TTC549 (cell line): ENCODE measurements around the gene ARMH1.

Source experiments
- FAIRE-seq: peaks from 2 replicates; lab custom pipeline; 2012; peaks lifted over from hg19 to GRCh38; lab: Jason Lieb, UNC

Gene ARMH1

DNA sequence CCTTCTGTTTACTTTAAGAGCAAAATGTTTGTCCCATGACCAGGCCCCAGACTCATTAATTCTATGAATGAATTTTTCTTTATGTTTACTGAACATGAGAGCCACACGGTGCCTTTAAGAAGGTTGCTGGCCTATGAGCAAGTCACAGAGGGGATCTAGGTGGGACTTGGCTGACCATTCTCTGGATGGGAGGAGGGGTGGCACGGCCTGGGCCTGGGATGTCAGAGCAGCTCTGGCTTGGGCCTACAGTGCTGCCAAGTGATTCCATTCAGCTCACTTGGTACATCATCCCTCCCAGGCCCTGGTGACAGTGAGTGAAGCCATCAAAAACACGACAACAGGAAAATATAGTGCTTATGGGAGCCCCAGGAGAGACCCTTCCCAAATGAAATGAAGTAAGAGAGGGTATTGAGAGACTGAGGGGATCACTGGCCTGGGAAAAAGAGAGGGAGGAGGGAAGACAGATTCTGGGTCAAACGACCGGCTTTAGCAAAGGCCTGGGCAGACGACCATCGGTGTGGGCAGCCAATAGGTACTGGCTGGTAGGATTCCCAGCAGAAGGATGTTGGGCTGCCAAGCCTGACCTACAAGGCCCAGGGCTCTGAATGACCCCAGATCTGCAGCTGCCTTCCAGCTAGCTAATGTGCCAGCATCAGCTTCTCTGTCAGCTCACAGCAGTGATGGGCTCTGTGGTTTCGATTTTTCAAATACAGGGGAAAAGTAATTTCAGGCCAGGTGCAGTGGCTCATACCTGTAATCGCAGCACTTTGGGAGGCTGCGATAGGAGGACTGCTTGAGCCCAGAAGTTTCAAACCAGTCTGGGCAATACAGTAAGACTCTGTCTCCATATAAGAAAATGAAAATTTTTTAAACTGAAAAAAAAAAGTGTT is 3.5 kb upstream of the ARMH1 start:
- FAIRE-seq: no peak

- no peak for FAIRE-seq
These were observed 2.1 kb upstream of the ARMH1 start for GRCh38 chr1:44672254-44672955.

- FAIRE-seq: no peak
These were observed 1.4 kb upstream of the ARMH1 start for GRCh38 chr1:44672961-44673674.

DNA sequence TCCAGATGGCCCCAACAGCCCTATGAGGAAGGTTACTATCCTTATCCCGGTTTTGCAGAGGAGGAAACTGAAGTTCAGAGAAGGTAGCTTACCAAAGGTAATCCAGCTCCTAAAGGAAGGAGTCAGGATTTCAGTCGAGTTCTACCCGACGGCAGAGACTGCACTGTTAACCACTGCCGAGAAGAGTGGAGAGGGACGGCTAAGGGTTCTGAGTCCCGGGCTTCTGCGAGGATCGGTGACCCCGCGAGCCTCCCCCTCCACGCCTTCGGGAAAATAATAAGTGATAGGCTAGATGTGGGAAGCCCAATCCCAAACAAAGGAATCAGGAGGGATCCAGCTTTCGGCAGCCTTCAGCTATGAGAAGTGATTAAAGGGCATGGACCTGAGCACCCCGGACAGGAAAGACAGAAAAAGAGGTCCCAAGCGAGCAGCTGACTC is 820 bp upstream of the ARMH1 start:
- no peak for FAIRE-seq

DNA sequence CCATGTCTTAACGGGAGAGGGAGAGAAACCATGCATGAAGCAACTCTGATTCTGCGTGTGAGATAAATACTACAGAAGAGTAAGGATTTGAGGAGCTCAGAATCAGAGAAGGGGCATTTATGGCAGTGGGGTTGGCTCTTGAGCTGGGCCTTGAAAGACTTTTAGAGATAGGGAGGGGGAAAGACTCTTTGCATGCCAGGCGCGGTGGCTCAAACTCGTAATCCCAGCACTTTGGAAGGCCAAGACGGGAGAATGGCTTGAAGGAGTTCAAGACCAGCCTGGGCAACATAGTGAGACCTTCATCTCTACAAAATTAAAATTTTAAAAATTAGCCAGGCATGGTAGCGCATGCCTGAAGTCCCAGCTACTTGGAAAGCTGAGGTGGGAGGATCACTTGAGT is 672 bp downstream of the ARMH1 start:
- no peak for FAIRE-seq

- FAIRE-seq: no peak
These were observed 2.1 kb downstream of the ARMH1 start for GRCh38 chr1:44676484-44677200.

DNA sequence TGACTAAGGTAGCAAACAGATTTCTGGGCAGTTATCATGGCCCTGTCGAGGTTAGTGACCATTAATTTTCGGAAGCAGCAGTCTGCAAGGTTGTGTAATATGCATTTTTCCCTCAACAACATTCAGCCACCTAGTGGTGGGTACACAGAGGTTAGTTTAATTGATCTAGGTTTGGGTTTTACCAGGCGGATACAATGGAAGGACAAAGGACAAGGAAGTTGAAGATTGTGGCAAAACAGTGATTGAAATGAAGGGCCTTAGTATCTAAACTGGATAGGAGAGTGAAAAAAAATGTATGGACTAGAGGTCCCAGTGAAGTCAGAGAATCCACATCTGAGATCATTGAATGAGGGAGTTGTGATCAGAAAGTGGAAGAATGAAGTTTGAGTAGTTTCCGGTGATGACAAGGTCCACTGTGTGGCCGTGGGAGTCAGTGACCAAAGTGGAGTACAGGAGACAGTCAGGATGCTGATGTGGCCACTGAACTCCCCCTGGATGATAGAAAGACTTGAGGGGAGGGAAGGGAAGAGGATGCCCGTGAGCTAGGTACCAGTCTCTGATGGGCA is 2.8 kb downstream of the ARMH1 start:
- FAIRE-seq: no peak

GRCh38 chr1:44678120-44678519 is 3.6 kb downstream of the ARMH1 start:
- no peak for FAIRE-seq

DNA sequence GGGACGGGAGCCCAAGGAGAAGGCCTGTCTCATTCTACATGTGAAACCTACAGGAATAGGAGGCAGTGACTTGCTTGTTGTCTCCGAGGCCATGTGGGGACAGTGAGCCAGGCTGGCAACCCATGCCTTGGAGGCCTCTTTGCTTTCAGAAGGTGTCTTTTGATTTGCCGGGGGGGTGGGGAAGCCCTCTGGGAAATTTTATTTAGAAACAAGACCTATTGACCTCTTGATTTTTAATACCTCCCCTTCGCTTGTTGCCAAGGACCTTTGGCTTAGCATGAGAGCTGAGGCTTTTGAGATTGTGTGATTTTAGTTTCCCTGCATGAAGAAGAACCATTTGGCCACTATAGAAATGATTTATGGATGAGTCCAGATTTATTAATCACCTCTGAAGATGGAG is 4.1 kb downstream of the ARMH1 start:
- FAIRE-seq: no peak

GRCh38 chr1:44679468-44679867 is 5.0 kb downstream of the ARMH1 start:
- no peak for FAIRE-seq

DNA sequence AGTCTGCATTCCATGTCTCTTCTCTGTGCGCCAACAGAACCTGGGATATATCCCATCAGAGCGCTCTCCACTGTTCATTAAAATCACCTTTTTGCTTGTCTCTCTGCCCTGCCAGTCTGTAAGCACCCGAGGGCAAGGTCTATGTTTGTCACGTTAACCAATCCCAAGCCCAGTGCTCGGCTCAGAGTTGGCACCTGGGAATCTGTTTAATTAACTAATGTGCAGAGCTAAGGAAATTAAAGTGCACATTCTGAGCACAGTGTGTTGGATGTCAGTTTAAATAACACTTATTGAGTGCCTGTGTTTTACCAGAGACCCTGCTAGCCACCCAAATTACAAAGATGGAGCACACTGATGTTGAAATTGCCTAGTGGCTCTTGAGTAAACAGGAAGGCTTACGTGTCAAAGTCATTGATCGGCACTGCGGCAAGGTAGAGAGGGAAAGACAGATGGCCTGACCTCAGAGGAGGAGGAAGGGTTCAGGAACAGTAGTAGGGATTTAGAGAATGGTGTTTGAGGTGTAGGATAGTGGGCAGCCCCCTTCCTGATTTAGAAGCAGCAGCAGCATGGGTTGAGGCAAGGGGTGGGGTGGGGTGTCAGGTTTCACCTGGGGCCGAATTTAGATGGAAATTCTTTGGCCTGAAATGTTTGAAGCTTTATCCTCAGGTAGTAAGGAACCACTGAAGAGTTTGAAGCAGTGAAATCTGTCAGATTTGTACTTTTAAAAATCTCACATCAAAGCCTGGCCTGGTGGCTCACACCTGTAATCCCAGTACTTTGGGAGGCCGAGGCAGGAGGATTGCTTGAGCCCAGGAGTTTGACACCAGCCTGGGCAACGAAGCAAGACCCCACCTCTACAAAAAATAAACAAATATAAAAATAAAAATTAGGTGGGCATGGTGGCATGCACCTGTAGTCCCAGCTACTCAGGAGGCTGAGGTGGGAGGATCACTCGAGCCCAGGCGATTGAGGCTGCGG is 7.7 kb downstream of the ARMH1 start:
- FAIRE-seq: no peak

GRCh38 chr1:44682883-44683265 is 8.4 kb downstream of the ARMH1 start:
- FAIRE-seq: no peak

DNA sequence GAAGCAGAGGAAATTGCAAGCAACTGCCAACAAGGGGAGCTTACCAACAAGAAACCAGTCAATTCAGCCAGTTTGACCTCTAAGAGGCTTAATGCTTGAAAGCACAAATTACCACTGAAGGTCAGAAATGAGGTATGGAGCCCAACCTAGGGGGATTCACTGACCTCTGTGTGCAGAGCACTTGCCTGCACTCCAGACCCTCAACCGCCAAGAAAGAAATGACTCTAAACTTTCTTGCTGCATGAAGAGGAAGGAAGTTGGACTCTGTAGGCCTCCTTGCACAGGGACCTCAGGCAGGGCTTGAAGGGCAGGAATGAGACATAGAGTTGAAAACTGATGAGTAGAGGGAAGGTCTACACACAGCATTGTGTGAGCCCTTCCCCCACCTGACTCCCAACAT is 10.0 kb downstream of the ARMH1 start:
- no peak for FAIRE-seq

- no peak for FAIRE-seq
These were observed 10.7 kb downstream of the ARMH1 start for GRCh38 chr1:44685218-44685617.

- no peak for FAIRE-seq
These were observed 11.4 kb downstream of the ARMH1 start for GRCh38 chr1:44685881-44686280.

DNA sequence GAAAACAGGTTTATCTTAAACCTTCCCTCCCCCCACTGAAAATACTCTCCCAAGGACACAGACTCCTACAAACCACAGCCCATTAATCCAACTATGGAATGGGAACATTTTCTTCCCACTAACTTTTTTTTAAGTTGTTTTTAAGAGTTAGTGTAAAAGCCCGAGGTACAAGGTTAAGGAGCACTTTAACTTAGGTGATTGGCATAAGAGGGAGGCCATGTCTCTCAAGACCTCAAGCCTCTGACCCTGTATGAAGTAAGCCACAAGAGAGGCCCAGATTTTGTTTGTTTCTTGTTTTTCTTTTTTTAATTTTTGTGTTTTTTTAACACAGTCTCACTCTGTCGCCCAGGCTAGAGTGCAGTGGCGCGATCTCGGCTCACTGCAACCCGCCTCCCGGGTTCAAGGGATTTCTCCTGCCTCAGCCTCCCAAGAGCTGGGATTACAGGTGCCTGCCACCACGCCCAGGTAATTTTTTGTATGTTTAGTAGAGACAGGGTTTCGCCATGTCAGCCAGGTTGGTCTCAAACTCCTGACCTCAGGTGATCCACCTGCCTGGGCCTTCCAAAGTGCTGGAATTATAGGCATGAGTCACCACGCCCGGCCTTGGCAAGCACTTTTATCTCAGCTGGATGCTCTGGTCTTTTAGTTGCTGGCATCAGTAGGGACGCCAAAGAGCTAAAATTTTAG is 14.4 kb downstream of the ARMH1 start:
- no peak for FAIRE-seq

DNA sequence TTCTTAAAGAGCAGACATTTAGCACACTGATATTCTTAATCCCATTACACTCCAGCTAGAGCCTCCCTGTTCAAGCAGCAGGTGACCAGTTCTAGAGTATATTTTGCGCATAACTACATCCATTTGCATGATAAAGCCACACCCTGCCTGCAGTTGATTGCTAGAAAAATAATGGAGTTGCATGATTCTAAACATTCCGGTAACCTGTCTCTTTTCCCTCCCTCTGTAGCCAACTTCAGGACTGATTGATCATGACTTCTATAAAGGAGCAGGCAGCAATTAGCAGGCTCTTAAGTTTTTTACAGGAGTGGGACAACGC is 14.9 kb downstream of the ARMH1 start:
- no peak for FAIRE-seq

DNA sequence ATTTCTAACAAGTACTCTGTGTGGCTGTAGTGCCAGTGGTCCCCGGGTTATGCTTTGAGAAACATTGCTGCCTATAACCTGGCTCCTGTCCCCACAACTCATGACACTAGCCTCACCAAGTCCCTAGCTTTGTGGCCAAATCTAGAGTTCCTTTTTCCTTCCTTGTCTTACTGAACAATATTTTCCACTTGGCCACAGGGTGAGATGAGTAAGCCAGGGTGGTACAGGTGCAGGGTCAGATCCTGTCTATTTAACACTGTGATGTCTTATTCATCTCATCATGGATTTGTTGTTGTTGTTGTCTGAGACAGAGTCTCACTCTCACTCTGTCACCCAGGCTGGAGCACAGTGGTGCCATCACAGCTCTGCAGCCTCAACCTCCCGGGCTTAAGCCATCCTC is 18.6 kb downstream of the ARMH1 start:
- FAIRE-seq: no peak

GRCh38 chr1:44693900-44694299 is 19.4 kb downstream of the ARMH1 start:
- FAIRE-seq: no peak

- FAIRE-seq: no peak
These were observed 20.5 kb downstream of the ARMH1 start for GRCh38 chr1:44694863-44695478.
